Measurements from ENCODE around the gene PRKD2. TPM values are rescaled to one million over a fixed set of nuclear protein-coding genes. Genes with fewer than 3 reads are reported as not detected.

PRKD2 gene
- total and polyA plus RNA-seq, 3 donors from 2014 or later: 22.6 to 35.4 (median 25.6) TPM

DNA sequence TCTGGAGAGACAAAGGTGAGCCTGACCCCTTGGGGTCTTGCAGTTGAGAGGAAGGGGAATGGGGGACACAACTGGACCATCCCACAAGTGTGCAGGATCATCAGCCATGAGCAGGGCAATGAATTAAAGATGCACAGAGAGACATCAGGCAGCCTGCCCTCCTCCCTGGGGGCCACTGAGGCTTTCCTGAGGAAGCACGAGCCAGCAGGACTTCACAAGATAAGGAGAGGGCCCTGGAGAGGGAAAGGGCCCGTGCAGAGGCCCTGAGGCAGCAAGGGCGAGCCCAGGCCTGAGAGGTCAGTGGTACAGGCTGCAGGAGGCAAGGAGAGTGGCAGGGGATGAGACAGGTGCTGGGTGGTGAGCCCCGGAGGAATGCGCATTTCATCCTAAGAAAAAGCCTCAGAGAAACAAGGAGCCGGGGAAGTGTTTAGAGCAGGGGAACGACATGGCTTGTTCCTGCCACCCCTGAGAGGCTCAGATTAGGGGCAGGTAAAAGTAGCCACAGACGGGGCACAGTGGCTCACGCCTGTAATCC lies 9.0 kb upstream of the PRKD2 start:
- intact Hi-C loops (cut with DNase I; ENCODE audit: low total_unique reads): no loop called here
- H3K4me3 ChIP-seq: no peak overlapping the region
- WGBS, 2 donors: 71 to 75% methylated on average over 9 of the region's 9 CpGs
- H3K4me1 ChIP-seq: peaks cover 15% of the 10 kb centered on the region
- H3K27me3 ChIP-seq: no peaks in the 10 kb centered on the region
- H3K36me3 ChIP-seq (ENCODE audit: low read depth, missing control alignments): no peaks in the 10 kb centered on the region
- no peaks in the 10 kb centered on the region for H3K9me3 ChIP-seq
- H3K27ac ChIP-seq: no peak overlapping the region
- DNase-seq: no peak
- TF ChIP-seq POLR2A (IDR thresholded peaks at IDR 0.05) (no peak), CTCF (IDR thresholded peaks at IDR 0.05) (no peak)

- WGBS, 2 donors: 93 to 94% methylated on average over 16 to 23 of the region's 26 CpGs
- no peak overlapping the region for H3K27ac ChIP-seq
- H3K9me3 ChIP-seq: no peaks in the 10 kb centered on the region
- DNase-seq: no peak
- no peaks in the 10 kb centered on the region for H3K27me3 ChIP-seq
- peaks cover 15% of the 10 kb centered on the region for H3K4me1 ChIP-seq
- no peaks in the 10 kb centered on the region for H3K36me3 ChIP-seq (ENCODE audit: low read depth, missing control alignments)
- no peak overlapping the region for H3K4me3 ChIP-seq
- TF ChIP-seq CTCF (IDR thresholded peaks at IDR 0.05): no peak
- no peak for TF ChIP-seq POLR2A (IDR thresholded peaks at IDR 0.05)
- intact Hi-C loops (cut with DNase I; ENCODE audit: low total_unique reads): no loop called here
These were observed 8.3 kb upstream of the PRKD2 start for GRCh38 chr19:46725036-46725820.

DNA sequence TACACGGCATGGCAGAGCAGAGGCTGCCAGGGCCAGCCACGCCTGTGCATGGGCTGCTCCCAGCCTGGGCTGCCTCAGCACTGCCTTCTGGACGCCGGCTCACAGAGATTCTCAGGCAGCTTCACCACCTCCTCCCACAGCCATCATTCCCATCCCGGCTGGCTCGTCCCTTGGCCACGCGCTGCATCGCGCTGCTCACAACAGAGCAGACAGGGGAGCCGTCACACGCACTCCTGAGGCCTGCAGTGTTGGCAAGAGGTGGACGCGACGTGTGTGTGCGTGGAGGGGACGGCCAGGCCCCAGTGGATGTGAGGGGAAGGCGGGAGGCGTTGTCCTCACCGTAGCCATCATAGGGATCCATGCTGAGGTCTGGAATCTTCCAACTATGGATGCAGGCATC lies 7.6 kb upstream of the PRKD2 start:
- peaks cover 15% of the 10 kb centered on the region for H3K4me1 ChIP-seq
- H3K9me3 ChIP-seq: no peaks in the 10 kb centered on the region
- TF ChIP-seq CTCF (IDR thresholded peaks at IDR 0.05) (no peak), POLR2A (IDR thresholded peaks at IDR 0.05) (no peak)
- no peak overlapping the region for H3K4me3 ChIP-seq
- intact Hi-C loops (cut with DNase I; ENCODE audit: low total_unique reads): no loop called here
- H3K36me3 ChIP-seq (ENCODE audit: low read depth, missing control alignments): no peaks in the 10 kb centered on the region
- no peak overlapping the region for H3K27ac ChIP-seq
- H3K27me3 ChIP-seq: no peaks in the 10 kb centered on the region
- DNase-seq: no peak
- 81 to 89% methylated on average over 20 of the region's 20 CpGs for WGBS, 2 donors

DNA sequence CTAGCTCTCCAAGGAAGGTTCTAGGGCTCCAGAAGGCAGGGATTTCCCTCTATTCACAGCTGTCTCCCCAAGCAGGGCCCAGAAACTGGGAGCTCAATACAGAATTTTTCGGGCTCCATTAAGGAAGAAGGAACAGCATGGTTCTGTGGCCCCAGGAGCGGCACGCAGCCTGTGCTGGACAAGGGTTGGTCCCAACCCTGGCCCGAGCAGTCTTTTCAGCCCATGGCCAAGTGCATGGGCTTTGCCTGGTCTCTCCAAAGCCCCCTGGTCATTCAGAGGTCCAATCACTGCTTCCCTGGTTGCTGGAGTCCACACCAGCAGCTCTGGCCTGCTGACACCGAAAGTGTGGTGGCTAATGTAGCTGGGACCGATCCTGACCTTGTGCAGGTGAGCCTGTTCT lies 6.6 kb upstream of the PRKD2 start:
- TF ChIP-seq POLR2A (IDR thresholded peaks at IDR 0.05) (no peak), CTCF (IDR thresholded peaks at IDR 0.05) (no peak)
- 96 to 98% methylated on average over 6 of the region's 6 CpGs for WGBS, 2 donors
- no peak overlapping the region for H3K27ac ChIP-seq
- H3K36me3 ChIP-seq (ENCODE audit: low read depth, missing control alignments): no peaks in the 10 kb centered on the region
- no peaks in the 10 kb centered on the region for H3K9me3 ChIP-seq
- no peak for DNase-seq
- H3K4me3 ChIP-seq: no peak overlapping the region
- intact Hi-C loops (cut with DNase I; ENCODE audit: low total_unique reads): no loop called here
- peaks cover 15% of the 10 kb centered on the region for H3K4me1 ChIP-seq
- no peaks in the 10 kb centered on the region for H3K27me3 ChIP-seq
